K562 (cell line): Measurements from ENCODE around the gene COL4A5. TPM values are rescaled to one million over a fixed set of nuclear protein-coding genes. Genes with fewer than 3 reads are reported as not detected.

Experiments
- ARID1B ChIP-seq: fragments of 450-650 bp; IDR thresholded peaks from 2 replicates; pipeline ENCODE4 v1.6.1; 2016; ENCODE audit warnings: antibody characterized with exemption, mild to moderate bottlenecking, inconsistent platforms
- ARID3A ChIP-seq: IDR thresholded peaks from 2 replicates; pipeline ENCODE4 v1.6.1; 2012; ENCODE audit warnings: low read depth, low read length, improper control_type of control experiment, borderline replicate concordance
- CBX2 ChIP-seq: fragments of 200-600 bp; sonication (generic); IDR thresholded peaks from one replicate; pipeline ENCODE4 v1.6.1; 2012; ENCODE audit warnings: mild to moderate bottlenecking, low read length, inconsistent platforms; ENCODE audit not compliant: insufficient read depth, poor library complexity, severe bottlenecking
- CBX8 ChIP-seq: fragments of 200-600 bp; sonication (generic); IDR thresholded peaks from 2 replicates; pipeline ENCODE4 v1.6.1; 2012; ENCODE audit warnings: borderline replicate concordance, mixed run types, low read depth, mild to moderate bottlenecking, moderate library complexity, mixed read lengths, low read length, control low read depth, inconsistent platforms; ENCODE audit not compliant: poor library complexity, severe bottlenecking; ENCODE audit errors: extremely low read depth
- E2F8 ChIP-seq: fragments of 450-650 bp; IDR thresholded peaks from 2 replicates; pipeline ENCODE4 v1.7.1; 2018; ENCODE audit warnings: mild to moderate bottlenecking, low read depth; ENCODE audit not compliant: partially characterized antibody
- ESRRA ChIP-seq: fragments of 450-650 bp; IDR thresholded peaks from 2 replicates; pipeline ENCODE4 v1.6.1; 2014; ENCODE audit warnings: low read depth, mild to moderate bottlenecking, moderate library complexity, borderline replicate concordance
- HDAC2 ChIP-seq: fragments of 450-650 bp; IDR thresholded peaks from 2 replicates; pipeline ENCODE4 v1.6.1; 2016; ENCODE audit warnings: mild to moderate bottlenecking
- KHSRP ChIP-seq: fragments of 450-650 bp; IDR thresholded peaks from 2 replicates; pipeline ENCODE4 v1.6.1; 2017
- MTA1 ChIP-seq: fragments of 450-650 bp; IDR thresholded peaks from 2 replicates; pipeline ENCODE4 v1.6.1; 2017; ENCODE audit warnings: borderline replicate concordance
- NR3C1 ChIP-seq: sonication (generic); formaldehyde crosslinking; IDR thresholded peaks from 2 replicates; pipeline ENCODE4 v1.8.1; 2022; ENCODE audit warnings: missing genetic modification reagents
- PHB ChIP-seq: fragments of 250-450 bp; sonication (Bioruptor Pico); IDR thresholded peaks from 2 replicates; pipeline ENCODE4 v1.5.0; 2021
- RFX5 ChIP-seq: IDR thresholded peaks from 2 replicates; pipeline ENCODE4 v1.6.1; 2011; ENCODE audit warnings: low read depth, mild to moderate bottlenecking, improper control_type of control experiment, low read length
- ZC3H4 ChIP-seq: sonication (generic); formaldehyde crosslinking; IDR thresholded peaks from 2 replicates; pipeline ENCODE4 v1.9.0; 2021; ENCODE audit warnings: missing genetic modification reagents, borderline replicate concordance
- ZNF134 ChIP-seq: fragments of 250-450 bp; sonication (Bioruptor Pico); conservative IDR thresholded peaks from 2 replicates; pipeline ENCODE4 v1.4.0; 2020
- ZNF512 ChIP-seq: IDR thresholded peaks from 2 replicates; pipeline ENCODE4 v1.6.1; 2016; ENCODE audit warnings: missing genetic modification characterization, missing compliant biosample characterization
- ZNF778 ChIP-seq: fragments of 450-650 bp; formaldehyde crosslinking; IDR thresholded peaks from 2 replicates; pipeline ENCODE4 v1.4.0; 2020; ENCODE audit warnings: mild to moderate bottlenecking, moderate library complexity
- polyA plus RNA-seq, 8 experiments: library from polyadenylated mRNA; depleted of rRNA in 4 of 8; stranded (reverse) in 5 of 8; unstranded in 3 of 8; fragments of >200 nt; fragmentation: Nextera tagmentation in 2 of 8; fragmentation: Illumina TruSeq in 1 of 8; extraction: Ambion mirVana in 2 of 8; extraction: Trizol in 1 of 8; gene quantifications; 2 replicates each; pipeline versions ENCODE4 v1.2.1 to v1.2.3, GENCODE V29; 2011 to 2014; ENCODE audit warnings: inconsistent platforms in 1 of 8, missing spikeins in 1 of 8
- total RNA-seq, 7 experiments: library from RNA; depleted of rRNA in 6 of 7; stranded (reverse); fragments of >200 nt in 6 of 7; fragmentation: Illumina TruSeq in 2 of 7; extraction: Trizol in 2 of 7; gene quantifications; 2 replicates each; pipeline versions ENCODE4 v1.2.1 to v1.2.3, GENCODE V29; 2011 to 2021; ENCODE audit warnings: low replicate concordance in 1 of 7
- TF ChIP-seq, protein P1 (sequence below): fragments of 450-650 bp; conservative IDR thresholded peaks from 2 replicates; pipeline ENCODE4 v1.6.1; 2016; ENCODE audit warnings: missing genetic modification characterization, low read depth, mild to moderate bottlenecking, control low read depth, missing compliant biosample characterization
- TF ChIP-seq, protein P2 (sequence below), 3 experiments: IDR thresholded peaks in 2 of 3; conservative IDR thresholded peaks in 1 of 3; 2 replicates each; pipeline ENCODE4 v1.5.1; 2011 to 2012; ENCODE audit warnings: low read length in 3 of 3, mild to moderate bottlenecking in 3 of 3, control low read depth in 2 of 3, improper control_type of control experiment in 1 of 3, inconsistent platforms in 1 of 3, low read depth in 1 of 3, mixed read lengths in 1 of 3, moderate library complexity in 1 of 3; ENCODE audit not compliant: insufficient read depth in 2 of 3

COL4A5 gene
- total and polyA plus RNA-seq, 9 of the 15 experiments (the other 6 are each of a cell fraction or from before 2014, with no cell fraction given) = 0.66 to 2.5 (median 1.8) TPM

DNA sequence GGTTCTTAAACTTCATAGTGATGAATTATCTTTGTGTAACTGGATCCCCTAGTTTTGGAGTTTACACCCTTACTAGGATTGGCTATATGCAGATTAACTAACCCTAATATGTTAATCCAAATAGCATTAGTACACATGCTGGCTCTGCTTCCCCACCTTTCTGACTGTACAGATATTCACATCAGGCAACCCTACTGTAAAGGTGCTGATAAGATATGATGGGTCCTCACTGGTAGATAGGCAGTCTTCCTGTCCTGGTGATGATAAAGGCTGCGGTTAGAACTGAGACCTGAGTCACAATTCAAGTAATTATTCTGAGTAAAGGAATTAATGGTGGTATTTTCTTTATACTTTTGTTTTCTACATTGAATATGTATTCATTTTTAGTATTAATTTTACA, 118.6 kb downstream of the COL4A5 start (continued):
- TF ChIP-seq KHSRP (0 out of 2 replicates have a peak, but pooled peaks have one; percentile 39), ARID3A (peak; percentile 77; the same call in 1 of the 2 replicates), PHB (CRISPR knock-in tag) (no peak), HDAC2 (0 out of 2 replicates have a peak, but pooled peaks have one; percentile 49), NR3C1 (CRISPR knock-in tag) (no peak), CBX8 (no peak), ZC3H4 (no peak), ZNF778 (CRISPR knock-in tag) (no peak), ARID1B (peak; percentile 97), ZNF512 (tag) (no peak), CBX2 (no peak), ESRRA (peak; percentile 88; the same call in 1 of the 2 replicates), E2F8 (no peak), MTA1 (peak; percentile 58; the same call in 1 of the 2 replicates), RFX5 (no peak), ZNF134 (CRISPR knock-in tag) (no peak)
- TF ChIP-seq, protein P1, sequence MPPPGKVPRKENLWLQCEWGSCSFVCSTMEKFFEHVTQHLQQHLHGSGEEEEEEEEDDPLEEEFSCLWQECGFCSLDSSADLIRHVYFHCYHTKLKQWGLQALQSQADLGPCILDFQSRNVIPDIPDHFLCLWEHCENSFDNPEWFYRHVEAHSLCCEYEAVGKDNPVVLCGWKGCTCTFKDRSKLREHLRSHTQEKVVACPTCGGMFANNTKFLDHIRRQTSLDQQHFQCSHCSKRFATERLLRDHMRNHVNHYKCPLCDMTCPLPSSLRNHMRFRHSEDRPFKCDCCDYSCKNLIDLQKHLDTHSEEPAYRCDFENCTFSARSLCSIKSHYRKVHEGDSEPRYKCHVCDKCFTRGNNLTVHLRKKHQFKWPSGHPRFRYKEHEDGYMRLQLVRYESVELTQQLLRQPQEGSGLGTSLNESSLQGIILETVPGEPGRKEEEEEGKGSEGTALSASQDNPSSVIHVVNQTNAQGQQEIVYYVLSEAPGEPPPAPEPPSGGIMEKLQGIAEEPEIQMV (tag) = no peak
- TF ChIP-seq, protein P2, sequence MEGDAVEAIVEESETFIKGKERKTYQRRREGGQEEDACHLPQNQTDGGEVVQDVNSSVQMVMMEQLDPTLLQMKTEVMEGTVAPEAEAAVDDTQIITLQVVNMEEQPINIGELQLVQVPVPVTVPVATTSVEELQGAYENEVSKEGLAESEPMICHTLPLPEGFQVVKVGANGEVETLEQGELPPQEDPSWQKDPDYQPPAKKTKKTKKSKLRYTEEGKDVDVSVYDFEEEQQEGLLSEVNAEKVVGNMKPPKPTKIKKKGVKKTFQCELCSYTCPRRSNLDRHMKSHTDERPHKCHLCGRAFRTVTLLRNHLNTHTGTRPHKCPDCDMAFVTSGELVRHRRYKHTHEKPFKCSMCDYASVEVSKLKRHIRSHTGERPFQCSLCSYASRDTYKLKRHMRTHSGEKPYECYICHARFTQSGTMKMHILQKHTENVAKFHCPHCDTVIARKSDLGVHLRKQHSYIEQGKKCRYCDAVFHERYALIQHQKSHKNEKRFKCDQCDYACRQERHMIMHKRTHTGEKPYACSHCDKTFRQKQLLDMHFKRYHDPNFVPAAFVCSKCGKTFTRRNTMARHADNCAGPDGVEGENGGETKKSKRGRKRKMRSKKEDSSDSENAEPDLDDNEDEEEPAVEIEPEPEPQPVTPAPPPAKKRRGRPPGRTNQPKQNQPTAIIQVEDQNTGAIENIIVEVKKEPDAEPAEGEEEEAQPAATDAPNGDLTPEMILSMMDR (IDR thresholded peaks at IDR 0.05 in 2 of 3, conservative IDR thresholded peaks at IDR 0.05 in 1 of 3; ENCODE audit: insufficient read depth in 2 of 3, low read depth in 1 of 3, low read length in 3 of 3) = no peak
